Hepatocyte (in vitro differentiated cells): Measurements from ENCODE around the gene CCDC12.

ENCODE experiments used
- CTCF ChIP-seq: fragments of 200-600 bp; sonication (generic); IDR thresholded peaks from 2 replicates; pipeline ENCODE4 v1.5.1; 2016; ENCODE audit warnings: antibody characterized with exemption, mild to moderate bottlenecking; ENCODE audit not compliant: poor library complexity
- EZH2 ChIP-seq: fragments of 200-600 bp; sonication (generic); IDR thresholded peaks from 2 replicates; pipeline ENCODE4 v1.6.1; 2016; ENCODE audit warnings: antibody characterized with exemption, mild to moderate bottlenecking, borderline replicate concordance

- no peak for TF ChIP-seq CTCF
- TF ChIP-seq EZH2 = no peak
Observed at GRCh38 chr3:47016086-47016933, 39.8 kb upstream of the CCDC12 start.
